Mammary epithelial cell (primary cell): ENCODE results near the gene ZXDA.

Experiments used
- CTCF ChIP-seq, 2 donors: IDR thresholded peaks in 1 of 2; conservative IDR thresholded peaks in 1 of 2; 2 replicates each; pipeline ENCODE4 v1.5.1; 2011 to 2012; ENCODE audit warnings: inconsistent platforms in 2 of 2, low read length in 2 of 2, mild to moderate bottlenecking in 2 of 2, control low read depth in 1 of 2, low read depth in 1 of 2; ENCODE audit not compliant: insufficient read depth in 1 of 2; ENCODE audit errors: extremely low read depth in 1 of 2
- EZH2 ChIP-seq: IDR thresholded peaks from 2 replicates; pipeline ENCODE4 v1.6.1; 2012; ENCODE audit warnings: low read length, inconsistent platforms, borderline replicate concordance

- no peak for TF ChIP-seq CTCF (conservative IDR thresholded peaks at IDR 0.05 in 1 of 2, IDR thresholded peaks at IDR 0.05 in 1 of 2; ENCODE audit: extremely low read depth in 1 of 2, insufficient read depth in 1 of 2, low read depth in 1 of 2, low read length in 2 of 2)
- TF ChIP-seq EZH2, result no peak
These were observed 9.3 kb downstream of the ZXDA start for GRCh38 chrX:57900975-57901374.
